ENCODE results near the gene KLRB1.

KLRB1 gene

DNA sequence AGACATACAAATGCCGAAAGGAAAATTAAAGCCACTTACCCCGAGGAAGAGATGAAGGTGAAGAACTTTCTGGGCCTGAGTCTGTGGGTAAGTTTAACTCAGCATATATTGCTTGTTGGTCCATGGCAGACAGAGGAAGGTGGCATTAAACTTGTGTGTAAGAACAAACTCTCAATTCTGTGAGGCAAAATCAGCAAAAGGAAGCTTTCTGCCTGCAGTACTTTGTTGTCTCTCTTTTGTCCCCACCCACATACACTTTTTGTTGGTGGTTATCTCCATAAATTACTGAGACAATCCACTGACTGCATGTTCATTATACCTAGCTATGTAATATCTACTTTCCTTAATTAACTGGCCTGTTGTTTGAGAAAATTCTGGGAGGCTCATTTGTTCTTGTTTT is at the start of gene KLRB1:
KLRB1 (minus strand) TSS at position 201 of the 400 bp plus-strand sequence; CDS start at position 124, 77 bp downstream.
- TF ChIP-seq ZFX (IDR thresholded peaks at IDR 0.05): no peak
- TF ChIP-seq, protein P1, sequence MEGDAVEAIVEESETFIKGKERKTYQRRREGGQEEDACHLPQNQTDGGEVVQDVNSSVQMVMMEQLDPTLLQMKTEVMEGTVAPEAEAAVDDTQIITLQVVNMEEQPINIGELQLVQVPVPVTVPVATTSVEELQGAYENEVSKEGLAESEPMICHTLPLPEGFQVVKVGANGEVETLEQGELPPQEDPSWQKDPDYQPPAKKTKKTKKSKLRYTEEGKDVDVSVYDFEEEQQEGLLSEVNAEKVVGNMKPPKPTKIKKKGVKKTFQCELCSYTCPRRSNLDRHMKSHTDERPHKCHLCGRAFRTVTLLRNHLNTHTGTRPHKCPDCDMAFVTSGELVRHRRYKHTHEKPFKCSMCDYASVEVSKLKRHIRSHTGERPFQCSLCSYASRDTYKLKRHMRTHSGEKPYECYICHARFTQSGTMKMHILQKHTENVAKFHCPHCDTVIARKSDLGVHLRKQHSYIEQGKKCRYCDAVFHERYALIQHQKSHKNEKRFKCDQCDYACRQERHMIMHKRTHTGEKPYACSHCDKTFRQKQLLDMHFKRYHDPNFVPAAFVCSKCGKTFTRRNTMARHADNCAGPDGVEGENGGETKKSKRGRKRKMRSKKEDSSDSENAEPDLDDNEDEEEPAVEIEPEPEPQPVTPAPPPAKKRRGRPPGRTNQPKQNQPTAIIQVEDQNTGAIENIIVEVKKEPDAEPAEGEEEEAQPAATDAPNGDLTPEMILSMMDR (conservative IDR thresholded peaks at IDR 0.05): no peak
- H3K27ac ChIP-seq: no peak within 1 kb of the TSS

DNA sequence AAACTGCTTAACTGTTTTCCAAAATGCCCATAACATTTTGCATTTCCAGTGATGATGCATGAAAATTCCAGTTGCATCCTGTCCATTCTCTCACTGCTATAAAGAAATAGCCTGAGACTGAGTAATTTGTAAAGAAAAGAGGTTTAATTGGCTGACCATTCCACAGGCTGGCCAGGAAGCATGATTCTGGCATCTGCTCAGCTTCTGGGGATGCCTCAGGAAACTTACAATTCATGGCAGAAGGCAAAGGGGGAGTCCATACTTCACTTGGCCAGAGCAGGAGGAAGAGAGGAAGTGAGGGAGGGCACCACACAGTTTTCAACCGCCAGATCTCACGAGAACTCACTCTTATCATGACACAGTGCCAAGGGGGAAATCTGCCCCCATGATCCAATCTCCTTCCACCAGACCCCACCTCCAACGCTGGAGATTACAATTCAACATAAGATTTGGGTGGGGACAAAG is 43.6 kb upstream of the KLRB1 start:
- TF ChIP-seq ZFX (IDR thresholded peaks at IDR 0.05): no peak
- TF ChIP-seq, protein P1 (conservative IDR thresholded peaks at IDR 0.05): no peak
- no peak overlapping the region for H3K27ac ChIP-seq

DNA sequence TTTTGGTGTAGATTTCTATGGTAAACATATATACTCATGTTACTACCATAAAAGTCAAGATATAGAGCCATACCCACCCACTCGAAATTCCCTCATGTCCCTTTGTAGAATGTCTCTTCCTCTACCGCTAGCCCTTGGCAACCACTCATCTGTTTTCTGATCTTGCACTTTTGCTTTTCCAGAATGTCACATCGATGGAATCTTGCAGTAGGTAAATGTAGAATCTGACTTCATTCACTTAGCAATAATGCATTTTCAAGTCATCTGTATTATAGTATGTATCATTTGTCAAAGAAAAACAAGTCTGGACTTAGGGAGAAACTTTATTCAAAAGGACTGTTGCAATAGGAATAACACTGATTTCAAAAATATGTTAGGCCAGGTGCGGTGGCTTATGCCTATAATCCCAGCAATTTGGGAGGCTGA is 42.4 kb upstream of the KLRB1 start:
- no peak overlapping the region for H3K27ac ChIP-seq
- TF ChIP-seq, protein P1 (conservative IDR thresholded peaks at IDR 0.05): no peak
- TF ChIP-seq ZFX (IDR thresholded peaks at IDR 0.05): no peak

DNA sequence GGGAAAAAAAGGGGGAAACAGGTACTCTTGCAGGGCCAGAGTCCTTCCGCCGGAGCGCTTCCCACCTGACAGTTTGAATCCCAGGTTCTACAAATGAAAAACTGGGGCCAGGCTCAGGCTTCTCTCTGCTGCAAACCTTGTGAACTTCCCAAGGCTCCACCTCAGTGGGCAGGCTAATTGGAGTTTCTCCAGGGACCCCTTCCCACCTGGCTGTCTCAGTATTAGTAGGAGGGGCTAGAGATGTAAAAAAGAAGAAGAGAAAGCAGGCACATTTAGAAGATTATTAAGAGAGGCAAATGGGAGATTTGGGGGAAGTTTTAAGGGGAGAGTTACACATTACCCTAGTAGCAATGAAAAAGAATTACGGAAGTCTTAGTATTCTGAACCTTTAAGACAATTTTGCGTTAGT is 41.8 kb upstream of the KLRB1 start:
- H3K27ac ChIP-seq: peak overlapping the region; percentile 24; the same call in 1 of the 2 replicates
- TF ChIP-seq, protein P1 (conservative IDR thresholded peaks at IDR 0.05): no peak
- TF ChIP-seq ZFX (IDR thresholded peaks at IDR 0.05): no peak

DNA sequence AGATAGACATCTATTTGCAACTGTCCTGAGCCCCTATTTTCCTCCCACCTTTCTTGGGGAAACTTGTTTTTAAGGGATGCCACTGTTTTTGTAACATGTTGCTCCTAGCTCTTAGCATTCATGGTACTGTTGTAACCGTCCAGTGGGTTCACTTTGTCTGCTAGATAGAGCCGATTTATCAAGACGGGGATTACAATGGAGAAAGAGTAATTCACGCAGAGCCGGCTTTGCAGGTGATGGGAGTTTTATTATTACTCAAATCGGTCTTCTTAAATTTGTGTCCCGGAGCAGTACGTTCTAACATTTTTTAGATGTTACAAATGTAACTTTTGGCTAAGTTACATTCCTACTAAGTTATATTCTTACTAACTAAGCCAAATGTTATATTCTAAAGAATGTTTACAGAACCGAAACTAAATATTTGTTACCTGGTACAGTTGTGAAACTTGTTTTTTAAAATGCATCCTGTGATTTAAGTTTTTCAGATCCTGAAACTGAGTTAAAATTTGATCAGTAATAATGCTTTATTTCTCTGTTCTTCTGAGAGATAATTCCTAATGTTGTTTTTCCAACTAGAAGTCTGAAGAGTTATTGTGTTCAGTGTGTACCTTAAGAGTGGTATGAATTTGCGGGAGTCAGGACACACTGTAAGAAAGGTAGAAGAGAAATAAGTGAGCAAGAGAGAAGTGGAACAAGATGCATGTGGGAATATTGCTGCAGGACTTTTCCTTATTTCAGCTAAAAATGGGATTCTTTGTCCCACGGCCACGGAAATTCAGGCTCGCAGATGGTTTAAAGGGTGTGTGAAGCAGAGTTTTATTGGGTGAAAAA is 41.2 kb upstream of the KLRB1 start:
- TF ChIP-seq ZFX (IDR thresholded peaks at IDR 0.05): no peak
- TF ChIP-seq, protein P1 (conservative IDR thresholded peaks at IDR 0.05): no peak
- H3K27ac ChIP-seq: peak overlapping the region; percentile 84

DNA sequence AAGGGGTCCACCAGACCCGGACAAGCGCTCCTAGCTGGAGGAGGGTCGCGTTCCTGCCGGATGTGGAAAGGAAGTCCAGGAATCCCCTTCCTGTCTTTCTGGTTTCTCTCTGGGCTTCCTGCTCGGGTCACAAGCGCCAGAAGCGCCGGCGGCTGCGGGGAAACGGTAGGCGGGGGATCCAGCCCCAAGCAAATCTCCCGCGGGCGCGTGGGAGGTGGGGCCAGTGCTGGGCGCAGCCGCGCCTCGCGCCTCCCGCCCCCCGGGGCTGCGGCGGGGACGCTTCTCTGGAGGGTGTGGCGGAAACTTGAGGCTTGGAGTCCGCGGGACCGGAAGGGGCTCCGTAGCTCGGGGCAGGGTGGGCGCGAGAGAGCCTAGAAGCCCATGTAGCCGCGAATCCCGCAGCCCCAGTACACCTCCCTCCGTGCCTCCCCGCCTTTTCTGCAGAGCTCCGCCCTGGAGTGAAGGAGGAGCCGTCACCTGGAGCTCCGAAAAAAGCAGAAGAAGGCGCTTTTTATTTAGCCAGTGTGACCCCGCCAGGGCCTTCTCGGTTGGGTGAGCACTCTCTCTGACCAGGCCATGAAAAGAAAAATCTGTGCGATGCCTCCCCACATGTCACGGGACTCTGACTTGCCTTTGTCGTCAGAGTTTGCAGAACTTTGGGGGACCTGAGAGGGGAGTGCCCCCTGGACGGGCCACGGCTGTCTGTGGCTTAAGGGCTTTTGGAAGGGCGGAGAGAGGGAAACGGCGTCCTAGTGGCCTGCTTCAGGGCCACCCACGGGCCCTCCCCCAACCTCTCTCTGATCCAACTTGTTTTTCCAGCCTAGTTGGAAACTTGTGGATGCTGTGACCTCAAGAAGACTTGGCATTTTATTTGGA is 40.3 kb upstream of the KLRB1 start:
- TF ChIP-seq, protein P1 (conservative IDR thresholded peaks at IDR 0.05): no peak
- TF ChIP-seq ZFX (IDR thresholded peaks at IDR 0.05): peak; percentile 35
- peak overlapping the region; percentile 84 for H3K27ac ChIP-seq
